ENCODE measurements around the gene SMCR8. TPM values are rescaled to one million over a fixed set of nuclear protein-coding genes. Genes with fewer than 3 reads are reported as not detected.

SMCR8 gene
- total and polyA plus RNA-seq, 2 of the 13 experiments (the other 11 are each of a cell fraction or from before 2014, with no cell fraction given), result 7.6 to 11.8 TPM

DNA sequence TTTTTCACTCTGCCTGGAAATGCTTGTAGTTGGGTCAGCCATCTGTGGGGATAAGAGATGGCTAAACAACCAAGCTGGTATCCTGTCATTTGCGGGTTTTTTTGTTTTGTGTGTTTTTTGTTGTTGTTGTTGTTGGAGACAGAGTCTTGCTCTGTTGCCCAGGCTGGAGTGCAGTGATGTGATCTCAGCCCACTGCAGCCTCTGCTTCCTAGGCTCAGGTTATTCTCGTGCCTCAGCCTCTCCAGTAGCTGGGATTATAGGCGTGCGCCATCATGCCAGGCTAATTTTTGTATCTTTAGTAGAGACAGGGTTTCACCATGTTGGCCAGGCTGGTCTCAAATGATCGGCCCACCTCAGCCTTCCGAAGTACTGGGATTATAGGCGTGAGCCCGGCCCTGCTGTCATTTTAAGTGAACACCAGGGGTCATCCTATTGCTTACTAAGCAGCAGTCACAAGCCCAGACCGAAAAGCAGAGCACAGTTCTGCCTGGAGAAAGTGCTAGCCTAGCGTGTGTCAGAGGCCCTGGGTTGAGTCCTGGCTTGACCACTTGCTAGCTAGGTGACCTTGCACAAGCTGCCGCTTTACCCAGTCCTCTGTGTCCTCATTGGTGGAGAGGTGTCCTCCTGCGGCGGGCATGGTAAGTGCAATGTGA lies 4.6 kb downstream of the SMCR8 start (continued):
- TF ChIP-seq ZNF276 (CRISPR knock-in tag; IDR thresholded peaks at IDR 0.05; ENCODE audit: low read depth), result 0 out of 2 replicates have a peak, but pooled peaks have one; percentile 34
- no peak for TF ChIP-seq ZNF160 (CRISPR knock-in tag; IDR thresholded peaks at IDR 0.05)
- no peak for TF ChIP-seq NFKBIZ (CRISPR knock-in tag; IDR thresholded peaks at IDR 0.05)
- no peak for TF ChIP-seq BRF2 (CRISPR knock-in tag; IDR thresholded peaks at IDR 0.05)
- TF ChIP-seq NFATC3 (CRISPR knock-in tag; IDR thresholded peaks at IDR 0.05), result no peak
- TF ChIP-seq U2AF2 (IDR thresholded peaks at IDR 0.05; ENCODE audit: low read depth, low read length), result no peak
- TF ChIP-seq, protein P1, sequence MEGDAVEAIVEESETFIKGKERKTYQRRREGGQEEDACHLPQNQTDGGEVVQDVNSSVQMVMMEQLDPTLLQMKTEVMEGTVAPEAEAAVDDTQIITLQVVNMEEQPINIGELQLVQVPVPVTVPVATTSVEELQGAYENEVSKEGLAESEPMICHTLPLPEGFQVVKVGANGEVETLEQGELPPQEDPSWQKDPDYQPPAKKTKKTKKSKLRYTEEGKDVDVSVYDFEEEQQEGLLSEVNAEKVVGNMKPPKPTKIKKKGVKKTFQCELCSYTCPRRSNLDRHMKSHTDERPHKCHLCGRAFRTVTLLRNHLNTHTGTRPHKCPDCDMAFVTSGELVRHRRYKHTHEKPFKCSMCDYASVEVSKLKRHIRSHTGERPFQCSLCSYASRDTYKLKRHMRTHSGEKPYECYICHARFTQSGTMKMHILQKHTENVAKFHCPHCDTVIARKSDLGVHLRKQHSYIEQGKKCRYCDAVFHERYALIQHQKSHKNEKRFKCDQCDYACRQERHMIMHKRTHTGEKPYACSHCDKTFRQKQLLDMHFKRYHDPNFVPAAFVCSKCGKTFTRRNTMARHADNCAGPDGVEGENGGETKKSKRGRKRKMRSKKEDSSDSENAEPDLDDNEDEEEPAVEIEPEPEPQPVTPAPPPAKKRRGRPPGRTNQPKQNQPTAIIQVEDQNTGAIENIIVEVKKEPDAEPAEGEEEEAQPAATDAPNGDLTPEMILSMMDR (CRISPR knock-in tag; IDR thresholded peaks at IDR 0.05), result peak; percentile 69
- no peak for TF ChIP-seq ZNF660 (CRISPR knock-in tag; IDR thresholded peaks at IDR 0.05; ENCODE audit: borderline replicate concordance, low read depth)
- TF ChIP-seq RBM22 (optimal IDR thresholded peaks at IDR 0.05; ENCODE audit: low read length), result no peak
- TF ChIP-seq NFYC (CRISPR knock-in tag; IDR thresholded peaks at IDR 0.05), result no peak
- no peak for TF ChIP-seq KLF15 (CRISPR knock-in tag; IDR thresholded peaks at IDR 0.05; ENCODE audit: borderline replicate concordance)
- no peak for TF ChIP-seq ZZZ3 (CRISPR knock-in tag; IDR thresholded peaks at IDR 0.05; ENCODE audit: borderline replicate concordance)
- 0 out of 2 replicates have a peak, but pooled peaks have one; percentile 40 for TF ChIP-seq ZNF142 (CRISPR knock-in tag; IDR thresholded peaks at IDR 0.05)
- TF ChIP-seq ZNF224 (CRISPR knock-in tag; IDR thresholded peaks at IDR 0.05), result no peak
- TF ChIP-seq MAFF (IDR thresholded peaks at IDR 0.05; ENCODE audit: low read depth, low read length), result peak; percentile 17; the same call in 1 of the 2 replicates
